ENCODE results near the gene OR56A4.
"Not testable (repeated sequence)": the region's sequence is repeated elsewhere in the genome, so short reads cannot be mapped to it uniquely, and the experiment has no call there.

OR56A4 gene

DNA sequence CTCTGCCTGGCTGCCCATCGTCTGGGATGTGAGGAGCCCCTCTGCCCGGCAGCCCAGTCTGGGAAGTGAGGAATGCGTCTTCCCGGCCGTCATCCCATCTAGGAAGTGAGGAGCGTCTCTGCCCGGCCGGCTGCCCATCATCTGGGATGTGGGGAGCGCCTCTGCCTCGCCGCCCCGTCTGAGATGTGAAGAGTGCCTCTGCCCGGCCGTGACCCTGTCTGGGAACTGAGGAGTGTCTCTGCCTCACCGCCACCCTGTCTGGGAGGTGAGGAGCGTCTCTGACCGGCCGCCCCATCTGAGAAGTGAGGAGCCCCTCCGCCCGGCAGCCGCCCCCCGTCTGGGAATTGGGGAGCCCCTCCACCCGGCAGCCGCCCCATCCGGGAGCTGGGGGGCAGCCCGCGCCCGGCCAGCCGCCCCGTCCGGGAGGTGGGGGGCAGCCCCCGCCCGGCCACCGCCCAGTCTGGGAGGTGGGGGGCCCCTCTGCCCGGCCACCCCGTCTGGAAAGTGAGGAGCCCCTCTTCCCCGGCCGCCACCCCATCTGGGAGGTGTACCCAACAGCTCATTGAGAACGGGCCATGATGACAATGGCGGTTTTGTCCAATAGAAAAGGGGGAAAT is 45.9 kb downstream of the OR56A4 start:
- not testable (repeated sequence) for DNase-seq (ENCODE audit: low spot score)

DNA sequence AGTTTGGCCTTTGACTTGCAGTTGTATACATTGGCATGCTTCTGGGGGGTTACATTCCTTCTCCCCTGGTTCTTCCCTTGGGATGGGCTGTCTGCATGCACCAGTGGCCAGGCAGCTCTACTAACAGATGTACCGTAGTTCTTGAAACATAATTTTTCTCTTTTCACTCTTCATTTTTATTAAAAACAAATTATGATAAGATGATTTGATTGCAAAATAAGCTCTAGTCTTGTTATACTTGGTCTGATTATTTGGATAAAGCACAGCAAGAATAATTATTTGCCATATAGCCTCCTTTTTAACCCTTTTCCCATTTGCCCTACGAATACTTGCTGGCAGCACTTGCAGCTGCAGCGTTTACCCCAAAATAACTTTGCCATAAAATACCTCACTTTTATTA is 51.2 kb downstream of the OR56A4 start:
- no peak for DNase-seq (ENCODE audit: low spot score)

Measured in globus pallidus (tissue), 1 donor.